Astrocyte (in vitro differentiated cells and primary cell): Measurements from ENCODE around the gene SIRPG. TPM values are rescaled to one million over a fixed set of nuclear protein-coding genes. Genes with fewer than 3 reads are reported as not detected.

Experiments used
- DNase-seq: peaks from one replicate; pipeline ENCODE4 v3.0.0-alpha.2; 2010; ENCODE audit warnings: low read depth
- FAIRE-seq: peaks from 2 replicates; lab custom pipeline; 2011; peaks lifted over from hg19 to GRCh38; lab: Jason Lieb, UNC
- H2AFZ ChIP-seq: 2 replicates; pipeline ENCODE4 v1.6.0; 2012; ENCODE audit warnings: low read depth, low read length, inconsistent platforms
- H3K27ac ChIP-seq: 2 replicates; pipeline ENCODE4 v1.5.1; 2011; ENCODE audit warnings: low read depth, low read length, inconsistent platforms
- H3K27me3 ChIP-seq: 2 replicates; pipeline ENCODE4 v1.6.0; 2011; ENCODE audit warnings: low read length, inconsistent platforms; ENCODE audit not compliant: insufficient read depth
- H3K36me3 ChIP-seq: 2 replicates; pipeline ENCODE4 v1.5.1; 2011; ENCODE audit warnings: low read length, inconsistent platforms; ENCODE audit not compliant: insufficient read depth
- H3K4me1 ChIP-seq: 2 replicates; pipeline ENCODE4 v1.5.1; 2011; ENCODE audit warnings: low read length, inconsistent platforms; ENCODE audit not compliant: insufficient read depth
- H3K4me2 ChIP-seq: 2 replicates; pipeline ENCODE4 v1.6.0; 2012; ENCODE audit warnings: low read length, inconsistent platforms
- H3K4me3 ChIP-seq: 2 replicates; pipeline ENCODE4 v1.5.1; 2011; ENCODE audit warnings: low read depth, mild to moderate bottlenecking, low read length, inconsistent platforms; ENCODE audit not compliant: insufficient read depth
- H3K79me2 ChIP-seq: 2 replicates; pipeline ENCODE4 v1.6.0; 2012; ENCODE audit warnings: mild to moderate bottlenecking, low read length, inconsistent platforms; ENCODE audit not compliant: insufficient read depth
- H3K9ac ChIP-seq: 2 replicates; pipeline ENCODE4 v1.6.0; 2012; ENCODE audit warnings: mild to moderate bottlenecking, low read length, inconsistent platforms
- H3K9me3 ChIP-seq: 2 replicates; pipeline ENCODE4 v1.5.1; 2012; ENCODE audit warnings: low read depth, mild to moderate bottlenecking, low read length, inconsistent platforms; ENCODE audit not compliant: insufficient read depth
- H4K20me1 ChIP-seq: 2 replicates; pipeline ENCODE4 v1.6.0; 2012; ENCODE audit warnings: low read length, inconsistent platforms; ENCODE audit not compliant: insufficient read depth
- H3K27ac Mint-ChIP-seq: one replicate; pipeline ENCODE4 v1.8.0; 2021; ENCODE audit warnings: mild to moderate bottlenecking, mixed read lengths; ENCODE audit not compliant: unreplicated experiment
- H3K27me3 Mint-ChIP-seq: one replicate; pipeline ENCODE4 v1.8.0; 2021; ENCODE audit warnings: low read depth, mixed read lengths; ENCODE audit not compliant: unreplicated experiment
- H3K36me3 Mint-ChIP-seq: one replicate; pipeline ENCODE4 v1.8.0; 2021; ENCODE audit warnings: low read depth, mixed read lengths; ENCODE audit not compliant: unreplicated experiment
- H3K4me1 Mint-ChIP-seq: one replicate; pipeline ENCODE4 v1.8.0; 2021; ENCODE audit warnings: low read depth, mixed read lengths; ENCODE audit not compliant: unreplicated experiment
- H3K4me3 Mint-ChIP-seq: one replicate; pipeline ENCODE4 v1.8.0; 2021; ENCODE audit warnings: mild to moderate bottlenecking, moderate library complexity, mixed read lengths; ENCODE audit not compliant: unreplicated experiment
- H3K9me3 Mint-ChIP-seq: one replicate; pipeline ENCODE4 v1.8.0; 2021; ENCODE audit warnings: mild to moderate bottlenecking, mixed read lengths; ENCODE audit not compliant: unreplicated experiment
- EZH2 ChIP-seq: IDR thresholded peaks from 2 replicates; pipeline ENCODE4 v1.6.1; 2012; ENCODE audit warnings: mild to moderate bottlenecking, low read length, inconsistent platforms; ENCODE audit not compliant: insufficient read depth
- total RNA-seq: library from RNA; stranded (reverse); gene quantifications from 2 replicates; pipeline ENCODE4 v1.2.1, GENCODE V29; 2021
- TF ChIP-seq, protein P1 (sequence below): IDR thresholded peaks from 2 replicates; pipeline ENCODE4 v1.5.1; 2011; ENCODE audit warnings: low read depth, mild to moderate bottlenecking, inconsistent platforms, low read length, moderate library complexity; ENCODE audit not compliant: insufficient read depth

The SIRPG gene
- total RNA-seq, 1 donor from 2014 or later: not detected

DNA sequence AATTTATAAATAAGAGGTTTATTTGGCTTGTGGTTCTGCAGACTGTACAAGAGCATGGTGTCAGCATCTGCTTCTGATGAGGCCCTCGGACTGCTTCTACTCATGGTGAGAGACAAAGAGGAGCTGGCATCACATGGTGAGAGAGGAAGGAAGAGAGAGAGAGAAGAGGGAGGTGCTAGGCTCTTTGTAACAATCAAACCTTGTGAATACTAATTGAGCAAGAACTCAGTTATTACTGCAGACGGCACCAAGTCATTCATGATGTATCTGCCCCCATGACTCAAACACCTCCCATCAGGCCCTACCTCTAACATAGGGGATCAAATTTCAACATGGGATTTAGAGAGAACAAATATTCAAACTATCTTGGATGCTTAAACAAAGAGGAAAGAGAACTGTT lies 6.3 kb upstream of the SIRPG start:
- Histone ChIP-seq H3K4me2 (no peak overlapping the region), H3K36me3 (no peaks in the 10 kb centered on the region), H4K20me1 (no peaks in the 10 kb centered on the region), H3K4me3 (no peak overlapping the region), H3K9me3 (no peaks in the 10 kb centered on the region), H3K4me1 (no peaks in the 10 kb centered on the region), H3K27me3 (no peaks in the 10 kb centered on the region), H3K79me2 (no peaks in the 10 kb centered on the region), H3K9ac (no peak overlapping the region), H3K27ac (no peak overlapping the region), H2AFZ (no peak overlapping the region)
- Mint-ChIP-seq H3K9me3 (peaks cover 4% of the 10 kb centered on the region), H3K4me1 (peaks cover 6% of the 10 kb centered on the region), H3K27ac (no peak overlapping the region), H3K27me3 (peaks cover 2% of the 10 kb centered on the region), H3K4me3 (no peak overlapping the region), H3K36me3 (no peaks in the 10 kb centered on the region)
- DNase-seq: peak; percentile 16
- TF ChIP-seq, protein P1, sequence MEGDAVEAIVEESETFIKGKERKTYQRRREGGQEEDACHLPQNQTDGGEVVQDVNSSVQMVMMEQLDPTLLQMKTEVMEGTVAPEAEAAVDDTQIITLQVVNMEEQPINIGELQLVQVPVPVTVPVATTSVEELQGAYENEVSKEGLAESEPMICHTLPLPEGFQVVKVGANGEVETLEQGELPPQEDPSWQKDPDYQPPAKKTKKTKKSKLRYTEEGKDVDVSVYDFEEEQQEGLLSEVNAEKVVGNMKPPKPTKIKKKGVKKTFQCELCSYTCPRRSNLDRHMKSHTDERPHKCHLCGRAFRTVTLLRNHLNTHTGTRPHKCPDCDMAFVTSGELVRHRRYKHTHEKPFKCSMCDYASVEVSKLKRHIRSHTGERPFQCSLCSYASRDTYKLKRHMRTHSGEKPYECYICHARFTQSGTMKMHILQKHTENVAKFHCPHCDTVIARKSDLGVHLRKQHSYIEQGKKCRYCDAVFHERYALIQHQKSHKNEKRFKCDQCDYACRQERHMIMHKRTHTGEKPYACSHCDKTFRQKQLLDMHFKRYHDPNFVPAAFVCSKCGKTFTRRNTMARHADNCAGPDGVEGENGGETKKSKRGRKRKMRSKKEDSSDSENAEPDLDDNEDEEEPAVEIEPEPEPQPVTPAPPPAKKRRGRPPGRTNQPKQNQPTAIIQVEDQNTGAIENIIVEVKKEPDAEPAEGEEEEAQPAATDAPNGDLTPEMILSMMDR: no peak
- TF ChIP-seq EZH2: no peak
- no peak for FAIRE-seq

DNA sequence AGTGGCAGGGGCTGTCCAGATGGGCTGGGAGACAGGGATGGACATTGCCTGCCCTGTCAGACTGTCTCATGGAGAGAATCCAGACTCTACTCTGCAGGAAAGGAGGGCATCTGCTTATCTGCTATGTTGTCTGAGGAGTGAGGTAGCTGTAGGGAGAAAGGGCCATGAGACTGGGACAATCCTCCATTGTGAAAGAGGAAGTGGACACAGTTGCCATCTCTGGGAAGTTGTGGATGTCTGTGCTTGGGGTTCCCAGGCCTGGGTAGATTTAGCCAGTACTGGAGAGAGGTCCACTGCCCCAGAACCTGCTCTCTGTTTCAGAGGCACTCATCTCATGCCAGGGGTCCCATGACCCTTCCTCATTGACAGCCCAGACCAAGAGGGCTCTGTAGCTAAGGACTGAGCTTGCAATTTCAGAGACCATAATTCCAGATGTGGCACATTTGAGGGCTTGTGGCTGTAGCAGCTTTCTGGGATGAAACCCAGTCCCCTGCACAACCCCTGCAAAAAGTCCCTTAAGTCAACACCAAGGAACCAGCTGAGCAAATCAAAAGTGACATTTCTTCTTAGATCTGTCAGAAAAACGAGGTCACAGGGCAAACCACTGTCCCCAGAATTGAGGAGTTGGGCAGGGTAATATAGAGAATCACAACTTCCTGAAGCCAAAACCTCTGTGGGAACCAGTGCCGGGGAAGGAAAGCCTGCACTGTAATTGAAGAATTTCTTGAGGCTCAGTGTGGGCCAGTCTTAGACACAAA lies 4.1 kb upstream of the SIRPG start:
- DNase-seq (no peak), FAIRE-seq (no peak)
- peaks cover 4% of the 10 kb centered on the region for H3K9me3 Mint-ChIP-seq
- H3K4me1 Mint-ChIP-seq: peaks cover 6% of the 10 kb centered on the region
- Histone ChIP-seq H2AFZ (no peak overlapping the region), H3K79me2 (no peaks in the 10 kb centered on the region), H3K4me1 (no peaks in the 10 kb centered on the region), H3K9ac (no peak overlapping the region), H3K27me3 (peaks cover 4% of the 10 kb centered on the region), H3K36me3 (no peaks in the 10 kb centered on the region), H3K27ac (no peak overlapping the region), H3K9me3 (no peaks in the 10 kb centered on the region), H4K20me1 (no peaks in the 10 kb centered on the region), H3K4me2 (no peak overlapping the region), H3K4me3 (no peak overlapping the region)
- no peak overlapping the region for H3K27ac Mint-ChIP-seq
- no peaks in the 10 kb centered on the region for H3K36me3 Mint-ChIP-seq
- TF ChIP-seq, protein P1: no peak
- no peak for TF ChIP-seq EZH2
- peaks cover 2% of the 10 kb centered on the region for H3K27me3 Mint-ChIP-seq
- H3K4me3 Mint-ChIP-seq: no peak overlapping the region

DNA sequence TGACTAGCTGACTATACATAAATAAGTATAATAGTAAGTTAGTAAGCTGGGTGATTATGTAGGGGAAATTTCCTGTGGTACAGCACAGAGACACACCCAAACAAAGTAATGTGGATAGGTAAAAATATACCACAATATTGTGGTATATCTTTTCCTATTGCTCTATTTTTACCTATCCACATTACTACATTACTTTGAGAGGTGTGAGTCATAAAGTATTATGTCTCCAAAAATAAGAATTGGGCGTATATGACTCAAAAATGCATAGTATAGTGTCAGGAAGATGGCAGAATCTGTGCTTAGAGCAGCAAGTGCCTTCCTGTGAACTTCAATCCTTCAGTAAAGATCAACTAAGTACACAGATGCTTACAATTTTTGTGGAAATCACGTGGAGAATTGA lies 2.7 kb upstream of the SIRPG start:
- H3K9me3 ChIP-seq: no peaks in the 10 kb centered on the region
- no peak overlapping the region for H3K27ac Mint-ChIP-seq
- no peaks in the 10 kb centered on the region for H4K20me1 ChIP-seq
- no peak overlapping the region for H3K4me3 ChIP-seq
- no peak overlapping the region for H3K4me3 Mint-ChIP-seq
- no peak for TF ChIP-seq EZH2
- TF ChIP-seq, protein P1: no peak
- peaks cover 2% of the 10 kb centered on the region for H3K27me3 Mint-ChIP-seq
- H3K4me1 ChIP-seq: no peaks in the 10 kb centered on the region
- no peak overlapping the region for H2AFZ ChIP-seq
- H3K36me3 ChIP-seq: no peaks in the 10 kb centered on the region
- no peaks in the 10 kb centered on the region for H3K79me2 ChIP-seq
- H3K9me3 Mint-ChIP-seq: peaks cover 4% of the 10 kb centered on the region
- H3K9ac ChIP-seq: no peak overlapping the region
- FAIRE-seq (no peak), DNase-seq (no peak)
- H3K27ac ChIP-seq: no peak overlapping the region
- H3K4me1 Mint-ChIP-seq: peaks cover 6% of the 10 kb centered on the region
- H3K4me2 ChIP-seq: no peak overlapping the region
- no peaks in the 10 kb centered on the region for H3K36me3 Mint-ChIP-seq
- H3K27me3 ChIP-seq: peaks cover 4% of the 10 kb centered on the region
